HG02571 (cell line): Measurements from ENCODE around the gene GCLC.
"Not testable (repeated sequence)": the region's sequence is repeated elsewhere in the genome, so short reads cannot be mapped to it uniquely, and the experiment has no call there.

Source experiments
- ATAC-seq: cut with Tn5 transposase; IDR thresholded peaks from one replicate; pipeline ENCODE4 v1.9.1; 2021; ENCODE audit warnings: mild to moderate bottlenecking, moderate library complexity; ENCODE audit not compliant: unreplicated experiment

The GCLC gene

GRCh38 chr6:53544470-53545308 is at the start of gene GCLC:
GCLC (minus strand) TSS chr6:53545101; CDS start chr6:53544645, 456 bp downstream.
- ATAC-seq: peak; percentile 49

GRCh38 chr6:53594596-53594995 is 49.7 kb upstream of the GCLC start:
- ATAC-seq: no peak

- ATAC-seq: no peak
Observed at GRCh38 chr6:53593001-53593488, 48.1 kb upstream of the GCLC start.

- no peak for ATAC-seq
Observed at GRCh38 chr6:53591873-53592272, 47.0 kb upstream of the GCLC start.

- no peak for ATAC-seq
Observed at GRCh38 chr6:53588816-53589509, 44.1 kb upstream of the GCLC start.

GRCh38 chr6:53587291-53587690 is 42.4 kb upstream of the GCLC start:
- no peak for ATAC-seq

GRCh38 chr6:53585208-53585900 is 40.5 kb upstream of the GCLC start:
- no peak for ATAC-seq

GRCh38 chr6:53584726-53585125 is 39.8 kb upstream of the GCLC start:
- no peak for ATAC-seq

GRCh38 chr6:53583451-53583850 is 38.5 kb upstream of the GCLC start:
- ATAC-seq: no peak

GRCh38 chr6:53582963-53583362 is 38.1 kb upstream of the GCLC start:
- no peak for ATAC-seq

GRCh38 chr6:53581856-53582255 is 37.0 kb upstream of the GCLC start:
- ATAC-seq: no peak

GRCh38 chr6:53581173-53581773 is 36.4 kb upstream of the GCLC start:
- ATAC-seq: no peak

GRCh38 chr6:53579338-53579737 is 34.4 kb upstream of the GCLC start:
- ATAC-seq: no peak

GRCh38 chr6:53578371-53578770 is 33.5 kb upstream of the GCLC start:
- no peak for ATAC-seq

- ATAC-seq: no peak
Observed at GRCh38 chr6:53573299-53573698, 28.4 kb upstream of the GCLC start.

GRCh38 chr6:53572379-53572778 is 27.5 kb upstream of the GCLC start:
- not testable (repeated sequence) for ATAC-seq

GRCh38 chr6:53568776-53569616 is 24.1 kb upstream of the GCLC start:
- ATAC-seq: no peak

GRCh38 chr6:53567701-53568100 is 22.8 kb upstream of the GCLC start:
- no peak for ATAC-seq

GRCh38 chr6:53566755-53567154 is 21.9 kb upstream of the GCLC start:
- ATAC-seq: no peak

- ATAC-seq: no peak
Observed at GRCh38 chr6:53565886-53566285, 21.0 kb upstream of the GCLC start.
